ENCODE data around the gene TMEM119.
"Not testable (repeated sequence)": the region's sequence is repeated elsewhere in the genome, so short reads cannot be mapped to it uniquely, and the experiment has no call there.

Gene TMEM119

GRCh38 chr12:108634341-108634751 lies 36.5 kb upstream of the TMEM119 start:
- no peak for DNase-seq (ENCODE audit: low spot score)

GRCh38 chr12:108633534-108634248 lies 35.8 kb upstream of the TMEM119 start, which contains the start of gene SELPLG:
SELPLG (minus strand) TSS chr12:108633894; CDS start chr12:108624307, 9,587 bp downstream.
- no peak for DNase-seq (ENCODE audit: low spot score)

GRCh38 chr12:108633081-108633533 lies 35.2 kb upstream of the TMEM119 start:
- DNase-seq (ENCODE audit: low spot score), result no peak

- not testable (repeated sequence) for DNase-seq (ENCODE audit: low spot score)
Measured at GRCh38 chr12:108631261-108631660, 33.4 kb upstream of the TMEM119 start.

- peak; percentile 78 for DNase-seq (ENCODE audit: low spot score)
Measured at GRCh38 chr12:108630481-108631207, 32.8 kb upstream of the TMEM119 start.

- peak; percentile 88 for DNase-seq (ENCODE audit: low spot score)
Measured at GRCh38 chr12:108629824-108630476, 32.1 kb upstream of the TMEM119 start.

GRCh38 chr12:108629151-108629550 lies 31.3 kb upstream of the TMEM119 start:
- DNase-seq (ENCODE audit: low spot score), result no peak

GRCh38 chr12:108627134-108627920 lies 29.4 kb upstream of the TMEM119 start:
- no peak for DNase-seq (ENCODE audit: low spot score)

GRCh38 chr12:108625228-108625627 lies 27.3 kb upstream of the TMEM119 start:
- no peak for DNase-seq (ENCODE audit: low spot score)

GRCh38 chr12:108623577-108623976 lies 25.7 kb upstream of the TMEM119 start:
- DNase-seq (ENCODE audit: low spot score), result no peak

GRCh38 chr12:108622921-108623514 lies 25.1 kb upstream of the TMEM119 start:
- DNase-seq (ENCODE audit: low spot score), result no peak

GRCh38 chr12:108622421-108622820 lies 24.5 kb upstream of the TMEM119 start:
- no peak for DNase-seq (ENCODE audit: low spot score)

- DNase-seq (ENCODE audit: low spot score), result no peak
Measured at GRCh38 chr12:108621161-108621560, 23.3 kb upstream of the TMEM119 start.

GRCh38 chr12:108620236-108620879 lies 22.5 kb upstream of the TMEM119 start:
- DNase-seq (ENCODE audit: low spot score), result no peak

- DNase-seq (ENCODE audit: low spot score), result no peak
Measured at GRCh38 chr12:108619369-108620160, 21.7 kb upstream of the TMEM119 start.

- not testable (repeated sequence) for DNase-seq (ENCODE audit: low spot score)
Measured at GRCh38 chr12:108618953-108619274, 21.0 kb upstream of the TMEM119 start.

GRCh38 chr12:108618079-108618952 lies 20.4 kb upstream of the TMEM119 start:
- DNase-seq (ENCODE audit: low spot score), result peak; percentile 89

- no peak for DNase-seq (ENCODE audit: low spot score)
Measured at GRCh38 chr12:108616941-108617858, 19.3 kb upstream of the TMEM119 start.

Measured in GM03348 (cell line).